AG09309 (cell line): ENCODE results near the gene MAGI2.

Experiments
- DNase-seq: peaks from one replicate; pipeline ENCODE4 v3.0.0-alpha.2; 2010; ENCODE audit warnings: low read depth
- H3K4me3 ChIP-seq: 2 replicates; pipeline ENCODE4 v1.5.1; 2011; ENCODE audit warnings: mild to moderate bottlenecking, low read depth, low read length, moderate library complexity; ENCODE audit not compliant: control insufficient read depth
- TF ChIP-seq, protein P1 (sequence below): IDR thresholded peaks from 2 replicates; pipeline ENCODE4 v1.5.1; 2011; ENCODE audit warnings: mild to moderate bottlenecking, low read depth, low read length, inconsistent platforms; ENCODE audit not compliant: insufficient read depth, control insufficient read depth; ENCODE audit errors: missing control alignments

MAGI2 gene

DNA sequence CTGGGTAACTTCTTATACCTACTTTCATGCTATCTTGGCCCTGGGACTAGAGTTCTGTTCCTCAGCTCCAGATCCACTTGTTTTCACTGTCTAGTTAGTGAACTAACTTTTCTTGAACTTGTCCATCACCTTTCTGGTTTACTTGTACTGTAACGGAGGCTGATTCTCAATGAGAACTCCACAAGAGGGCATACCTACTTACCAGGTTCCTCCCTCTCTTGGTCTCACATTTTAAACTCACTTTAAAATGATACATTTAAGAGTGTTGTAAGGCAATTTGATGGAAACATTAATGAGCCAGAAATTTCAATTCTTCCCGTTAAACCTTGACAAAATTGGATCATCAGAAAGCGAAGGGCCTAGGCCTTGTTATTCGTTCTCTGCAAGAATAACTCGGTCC, 111.6 kb downstream of the MAGI2 start:
- no peak overlapping the region for H3K4me3 ChIP-seq
- TF ChIP-seq, protein P1, sequence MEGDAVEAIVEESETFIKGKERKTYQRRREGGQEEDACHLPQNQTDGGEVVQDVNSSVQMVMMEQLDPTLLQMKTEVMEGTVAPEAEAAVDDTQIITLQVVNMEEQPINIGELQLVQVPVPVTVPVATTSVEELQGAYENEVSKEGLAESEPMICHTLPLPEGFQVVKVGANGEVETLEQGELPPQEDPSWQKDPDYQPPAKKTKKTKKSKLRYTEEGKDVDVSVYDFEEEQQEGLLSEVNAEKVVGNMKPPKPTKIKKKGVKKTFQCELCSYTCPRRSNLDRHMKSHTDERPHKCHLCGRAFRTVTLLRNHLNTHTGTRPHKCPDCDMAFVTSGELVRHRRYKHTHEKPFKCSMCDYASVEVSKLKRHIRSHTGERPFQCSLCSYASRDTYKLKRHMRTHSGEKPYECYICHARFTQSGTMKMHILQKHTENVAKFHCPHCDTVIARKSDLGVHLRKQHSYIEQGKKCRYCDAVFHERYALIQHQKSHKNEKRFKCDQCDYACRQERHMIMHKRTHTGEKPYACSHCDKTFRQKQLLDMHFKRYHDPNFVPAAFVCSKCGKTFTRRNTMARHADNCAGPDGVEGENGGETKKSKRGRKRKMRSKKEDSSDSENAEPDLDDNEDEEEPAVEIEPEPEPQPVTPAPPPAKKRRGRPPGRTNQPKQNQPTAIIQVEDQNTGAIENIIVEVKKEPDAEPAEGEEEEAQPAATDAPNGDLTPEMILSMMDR, result no peak
- no peak for DNase-seq

DNA sequence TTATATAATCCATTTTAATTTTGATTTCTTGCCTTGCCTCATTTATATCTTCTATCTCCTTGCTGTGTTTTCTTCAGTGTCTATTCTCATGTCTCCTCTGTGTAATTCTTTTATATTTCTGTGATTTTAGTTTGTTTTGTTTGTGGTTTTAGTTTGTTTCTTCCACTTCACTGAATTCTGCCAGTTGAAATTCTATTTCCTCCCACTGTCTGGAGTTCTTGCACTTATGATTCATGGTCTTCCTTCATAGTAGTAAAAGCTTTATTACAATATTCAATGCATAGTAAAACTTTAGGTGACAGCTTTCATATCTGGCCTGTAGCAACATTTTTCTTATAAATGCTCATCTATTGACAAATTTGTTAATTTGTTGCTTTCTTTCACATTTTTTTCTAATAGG, 113.3 kb downstream of the MAGI2 start:
- TF ChIP-seq, protein P1, result no peak
- DNase-seq, result no peak
- H3K4me3 ChIP-seq, result no peak overlapping the region

DNA sequence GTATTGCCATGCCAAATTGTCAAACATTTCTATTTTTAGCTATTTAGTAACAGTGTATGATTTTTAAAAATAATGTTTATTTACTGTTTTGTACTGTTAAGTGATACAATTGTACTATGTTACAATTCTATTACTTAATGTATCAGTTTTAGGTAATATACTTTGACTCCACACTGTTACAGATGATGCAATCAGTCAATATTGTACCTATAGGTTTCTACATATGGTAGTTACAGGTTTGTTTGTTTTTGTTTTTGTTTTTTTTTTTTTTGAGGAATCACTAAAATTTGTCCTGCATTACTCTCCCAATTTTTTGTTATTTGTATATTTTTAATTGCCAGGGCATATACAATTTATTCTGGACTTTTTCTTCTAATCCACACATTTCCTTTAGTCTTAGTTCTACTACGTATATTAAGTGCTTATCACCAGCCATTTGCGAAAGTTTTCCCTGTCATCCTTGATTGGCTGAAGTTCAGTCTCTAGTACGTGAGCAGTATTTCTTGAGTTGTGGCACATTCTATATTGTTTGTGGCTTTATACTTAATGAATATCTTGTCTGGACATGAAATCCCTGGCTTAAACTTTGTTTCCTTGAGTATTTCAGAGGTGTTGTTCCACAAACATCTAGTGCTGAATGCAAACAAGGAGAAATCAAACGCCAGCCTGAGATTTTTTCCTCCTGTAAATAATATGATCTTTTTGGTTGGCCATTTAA, 114.1 kb downstream of the MAGI2 start:
- DNase-seq, result no peak
- H3K4me3 ChIP-seq, result no peak overlapping the region
- TF ChIP-seq, protein P1, result no peak

DNA sequence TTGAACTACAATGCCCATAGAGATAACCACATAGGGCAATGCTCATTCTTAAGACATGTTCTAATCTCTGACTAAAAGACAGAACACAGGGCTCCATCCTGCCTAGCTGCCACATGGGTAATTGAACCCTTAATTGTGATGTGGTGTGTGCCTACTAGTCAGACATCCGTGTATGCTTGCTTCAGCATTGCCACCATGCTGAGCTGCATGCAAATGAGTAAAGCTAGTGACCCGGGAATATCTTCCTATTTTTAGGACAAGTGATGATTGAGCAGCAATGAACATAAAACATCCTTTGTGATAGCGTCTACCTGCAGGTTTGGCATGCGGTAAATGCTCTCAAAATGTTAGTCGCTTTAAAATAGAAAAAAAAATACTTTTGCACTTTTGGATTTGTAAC, 115.8 kb downstream of the MAGI2 start:
- DNase-seq, result no peak
- no peak overlapping the region for H3K4me3 ChIP-seq
- TF ChIP-seq, protein P1, result no peak

DNA sequence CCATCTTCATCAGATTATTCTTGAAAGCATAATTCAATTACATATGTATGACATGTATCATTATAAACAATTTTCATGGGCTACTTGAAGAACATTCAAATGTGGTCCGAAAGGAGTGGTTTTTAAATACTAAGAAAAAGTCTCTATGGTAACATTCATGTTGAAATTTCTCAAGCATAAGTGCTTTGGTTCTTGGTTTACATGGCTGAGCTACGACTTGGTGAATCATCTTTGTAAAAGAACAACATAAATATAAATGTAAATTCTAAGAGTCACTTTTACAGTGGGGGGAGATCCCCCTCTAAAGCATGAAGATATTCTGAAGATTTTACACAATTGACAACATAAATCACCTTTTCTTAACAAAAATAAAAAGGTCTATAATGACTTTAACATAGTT, 118.6 kb downstream of the MAGI2 start:
- no peak for DNase-seq
- H3K4me3 ChIP-seq, result no peak overlapping the region
- TF ChIP-seq, protein P1, result no peak

GRCh38 chr7:79334334-79334733, 119.1 kb downstream of the MAGI2 start:
- TF ChIP-seq, protein P1, result no peak
- no peak overlapping the region for H3K4me3 ChIP-seq

More at GRCh38 chr7:79334334-79334733, 119.1 kb downstream of the MAGI2 start:
- no peak for DNase-seq
